ENCODE data around the gene KNCN. TPM values are rescaled to one million over a fixed set of nuclear protein-coding genes. Genes with fewer than 3 reads are reported as not detected.

Gene KNCN
- not detected in 2 replicates for polyA plus RNA-seq (2013)

GRCh38 chr1:46551597-46552095, at the start of gene KNCN:
Gene KNCN (minus strand): TSS chr1:46551647. CDS start chr1:46551215, 432 bp downstream.
- no peak within 1 kb of the TSS for H3K14ac ChIP-seq (ENCODE audit: low read length)
- no peak within 1 kb of the TSS for H3K4ac ChIP-seq (ENCODE audit: low read depth, low read length)
- no peaks in the 10 kb centered on the region for H3K4me1 ChIP-seq (ENCODE audit: control insufficient read depth in 1 of 2, insufficient read depth in 2 of 2, low read length in 2 of 2)
- H2BK120ac ChIP-seq (ENCODE audit: insufficient read depth, low read length, poor library complexity): no peak within 1 kb of the TSS
- H3K36me3 ChIP-seq (ENCODE audit: control insufficient read depth in 1 of 2, insufficient read depth in 2 of 2, low read length in 2 of 2): no peaks in the 10 kb centered on the region
- no peaks in the 10 kb centered on the region for H3K27me3 ChIP-seq (ENCODE audit: insufficient read depth, low read length)
- H4K91ac ChIP-seq (ENCODE audit: low read depth, low read length): no peak within 1 kb of the TSS
- DNase-seq: no peak
- no peak within 1 kb of the TSS for H3K4me2 ChIP-seq (ENCODE audit: low read length)
- H2AK5ac ChIP-seq (ENCODE audit: low read length): no peak within 1 kb of the TSS
- H4K8ac ChIP-seq (ENCODE audit: low read depth, low read length): no peak within 1 kb of the TSS
- no peak within 1 kb of the TSS for H2BK12ac ChIP-seq (ENCODE audit: low read length)
- H3K9ac ChIP-seq (ENCODE audit: low read length): no peak within 1 kb of the TSS
- no peak within 1 kb of the TSS for H3K27ac ChIP-seq (ENCODE audit: low read depth, low read length)
- no peak within 1 kb of the TSS for H3K18ac ChIP-seq (ENCODE audit: low read length)
- no peak within 1 kb of the TSS for H2BK5ac ChIP-seq (ENCODE audit: low read depth, low read length, poor library complexity)
- no peak within 1 kb of the TSS for H3K23ac ChIP-seq (ENCODE audit: low read length)
- no peak within 1 kb of the TSS for H4K12ac ChIP-seq (ENCODE audit: low read depth, low read length)
- H3K4me3 ChIP-seq (ENCODE audit: low read depth, low read length): no peak within 1 kb of the TSS
- H3K79me1 ChIP-seq (ENCODE audit: low read length): no peaks in the 10 kb centered on the region
- H3K9me3 ChIP-seq (ENCODE audit: insufficient read depth, low read depth, low read length): peaks cover 2% of the 10 kb centered on the region
- no peaks in the 10 kb centered on the region for H3K79me2 ChIP-seq (ENCODE audit: control insufficient read depth, insufficient read depth, low read length, poor library complexity)
- H2AFZ ChIP-seq (ENCODE audit: insufficient read depth, low read length, poor library complexity): no peak within 1 kb of the TSS
- no CpG with 5 or more reads among the region's 6 CpGs for WGBS (ENCODE audit: extremely low coverage, insufficient coverage, insufficient read length)

GRCh38 chr1:46599059-46599970, 47.9 kb upstream of the KNCN start:
- Histone ChIP-seq H3K79me2 (ENCODE audit: control insufficient read depth, insufficient read depth, low read length, poor library complexity) (peaks cover 3% of the 10 kb centered on the region), H3K4ac (ENCODE audit: low read depth, low read length) (no peak overlapping the region), H3K9me3 (ENCODE audit: insufficient read depth, low read depth, low read length) (peaks cover 2% of the 10 kb centered on the region), H3K27ac (ENCODE audit: low read depth, low read length) (no peak overlapping the region), H3K9ac (ENCODE audit: low read length) (no peak overlapping the region), H2BK12ac (ENCODE audit: low read length) (no peak overlapping the region), H3K4me2 (ENCODE audit: low read length) (no peak overlapping the region), H2AK5ac (ENCODE audit: low read length) (no peak overlapping the region), H2BK5ac (ENCODE audit: low read depth, low read length, poor library complexity) (no peak overlapping the region), H3K18ac (ENCODE audit: low read length) (no peak overlapping the region), H4K12ac (ENCODE audit: low read depth, low read length) (no peak overlapping the region), H4K8ac (ENCODE audit: low read depth, low read length) (no peak overlapping the region), H3K14ac (ENCODE audit: low read length) (no peak overlapping the region), H3K4me3 (ENCODE audit: low read depth, low read length) (peak overlapping the region; percentile 29), H3K79me1 (ENCODE audit: low read length) (peaks cover 3% of the 10 kb centered on the region), H3K27me3 (ENCODE audit: insufficient read depth, low read length) (no peaks in the 10 kb centered on the region), H3K36me3 (ENCODE audit: control insufficient read depth in 1 of 2, insufficient read depth in 2 of 2, low read length in 2 of 2) (peaks cover 0 to 4% of the 10 kb centered on the region in 2 experiments), H3K23ac (ENCODE audit: low read length) (no peak overlapping the region), H2BK120ac (ENCODE audit: insufficient read depth, low read length, poor library complexity) (no peak overlapping the region), H3K4me1 (ENCODE audit: control insufficient read depth in 1 of 2, insufficient read depth in 2 of 2, low read length in 2 of 2) (peaks cover 8 to 14% of the 10 kb centered on the region in 2 experiments), H2AFZ (ENCODE audit: insufficient read depth, low read length, poor library complexity) (no peak overlapping the region), H4K91ac (ENCODE audit: low read depth, low read length) (no peak overlapping the region)
- DNase-seq: no peak
- 100% methylated on average over 1 of the region's 9 CpGs for WGBS (ENCODE audit: extremely low coverage, insufficient coverage, insufficient read length)

- Histone ChIP-seq H3K23ac (ENCODE audit: low read length) (no peak overlapping the region), H3K4me3 (ENCODE audit: low read depth, low read length) (no peak overlapping the region), H2BK5ac (ENCODE audit: low read depth, low read length, poor library complexity) (no peak overlapping the region), H4K91ac (ENCODE audit: low read depth, low read length) (no peak overlapping the region), H2AFZ (ENCODE audit: insufficient read depth, low read length, poor library complexity) (no peak overlapping the region), H3K79me1 (ENCODE audit: low read length) (no peaks in the 10 kb centered on the region), H3K9ac (ENCODE audit: low read length) (no peak overlapping the region), H3K27me3 (ENCODE audit: insufficient read depth, low read length) (no peaks in the 10 kb centered on the region), H3K4ac (ENCODE audit: low read depth, low read length) (no peak overlapping the region), H3K36me3 (ENCODE audit: control insufficient read depth in 1 of 2, insufficient read depth in 2 of 2, low read length in 2 of 2) (peaks cover 11% of the 10 kb centered on the region in 2 experiments), H4K8ac (ENCODE audit: low read depth, low read length) (no peak overlapping the region), H2AK5ac (ENCODE audit: low read length) (no peak overlapping the region), H4K12ac (ENCODE audit: low read depth, low read length) (no peak overlapping the region), H3K4me2 (ENCODE audit: low read length) (no peak overlapping the region), H3K4me1 (ENCODE audit: control insufficient read depth in 1 of 2, insufficient read depth in 2 of 2, low read length in 2 of 2) (peaks cover 0 to 6% of the 10 kb centered on the region in 2 experiments), H3K14ac (ENCODE audit: low read length) (no peak overlapping the region), H3K18ac (ENCODE audit: low read length) (no peak overlapping the region), H3K27ac (ENCODE audit: low read depth, low read length) (peak overlapping the region; percentile 49), H3K79me2 (ENCODE audit: control insufficient read depth, insufficient read depth, low read length, poor library complexity) (no peaks in the 10 kb centered on the region), H2BK120ac (ENCODE audit: insufficient read depth, low read length, poor library complexity) (no peak overlapping the region), H3K9me3 (ENCODE audit: insufficient read depth, low read depth, low read length) (no peaks in the 10 kb centered on the region), H2BK12ac (ENCODE audit: low read length) (no peak overlapping the region)
- no CpG with 5 or more reads among the region's 3 CpGs for WGBS (ENCODE audit: extremely low coverage, insufficient coverage, insufficient read length)
- DNase-seq: peak; percentile 55 to 81
These were observed 45.4 kb upstream of the KNCN start for GRCh38 chr1:46596846-46597245.

GRCh38 chr1:46596036-46596435, 44.6 kb upstream of the KNCN start:
- no peak overlapping the region for H2BK5ac ChIP-seq (ENCODE audit: low read depth, low read length, poor library complexity)
- H4K91ac ChIP-seq (ENCODE audit: low read depth, low read length): no peak overlapping the region
- H3K79me1 ChIP-seq (ENCODE audit: low read length): no peaks in the 10 kb centered on the region
- no peak overlapping the region for H4K12ac ChIP-seq (ENCODE audit: low read depth, low read length)
- H3K27ac ChIP-seq (ENCODE audit: low read depth, low read length): no peak overlapping the region
- H3K9ac ChIP-seq (ENCODE audit: low read length): no peak overlapping the region
- H2AK5ac ChIP-seq (ENCODE audit: low read length): no peak overlapping the region
- DNase-seq: no peak
- H3K27me3 ChIP-seq (ENCODE audit: insufficient read depth, low read length): no peaks in the 10 kb centered on the region
- H2BK120ac ChIP-seq (ENCODE audit: insufficient read depth, low read length, poor library complexity): no peak overlapping the region
- H2BK12ac ChIP-seq (ENCODE audit: low read length): no peak overlapping the region
- no peak overlapping the region for H3K23ac ChIP-seq (ENCODE audit: low read length)
- no CpG with 5 or more reads among the region's 1 CpG for WGBS (ENCODE audit: extremely low coverage, insufficient coverage, insufficient read length)
- H3K4me2 ChIP-seq (ENCODE audit: low read length): no peak overlapping the region
- H3K4me1 ChIP-seq (ENCODE audit: control insufficient read depth in 1 of 2, insufficient read depth in 2 of 2, low read length in 2 of 2): peaks cover 0 to 6% of the 10 kb centered on the region in 2 experiments
- H3K18ac ChIP-seq (ENCODE audit: low read length): no peak overlapping the region
- no peak overlapping the region for H2AFZ ChIP-seq (ENCODE audit: insufficient read depth, low read length, poor library complexity)
- no peak overlapping the region for H3K4me3 ChIP-seq (ENCODE audit: low read depth, low read length)
- no peak overlapping the region for H3K4ac ChIP-seq (ENCODE audit: low read depth, low read length)
- H3K14ac ChIP-seq (ENCODE audit: low read length): no peak overlapping the region
- no peak overlapping the region for H4K8ac ChIP-seq (ENCODE audit: low read depth, low read length)
- H3K9me3 ChIP-seq (ENCODE audit: insufficient read depth, low read depth, low read length): no peaks in the 10 kb centered on the region
- H3K79me2 ChIP-seq (ENCODE audit: control insufficient read depth, insufficient read depth, low read length, poor library complexity): no peaks in the 10 kb centered on the region
- H3K36me3 ChIP-seq (ENCODE audit: control insufficient read depth in 1 of 2, insufficient read depth in 2 of 2, low read length in 2 of 2): peaks cover 14 to 17% of the 10 kb centered on the region in 2 experiments
